DND-41 (cell line): ENCODE data around the gene NUMBL.
"Not testable (repeated sequence)": the region's sequence is repeated elsewhere in the genome, so short reads cannot be mapped to it uniquely, and the experiment has no call there.

Source experiments
- ATAC-seq: fragments of 200-7000 bp; cut with Tn5 transposase; 3 replicates; pipeline ENCODE4 v1.9.1; 2021; ENCODE audit warnings: low read depth; ENCODE audit not compliant: insufficient read depth
- DNase-seq: peaks from one replicate; pipeline ENCODE4 v3.0.0-alpha.2; 2020
- H2AFZ ChIP-seq: 2 replicates; pipeline ENCODE4 v1.6.0; 2012; ENCODE audit warnings: low read depth, low read length
- H3K27ac ChIP-seq: 2 replicates; pipeline ENCODE4 v1.5.1; 2012; ENCODE audit warnings: low read length, inconsistent platforms
- H3K27me3 ChIP-seq: fragments of 200-600 bp; sonication (generic); 2 replicates; pipeline ENCODE4 v1.6.0; 2012; ENCODE audit warnings: low read length, mild to moderate bottlenecking, inconsistent platforms; ENCODE audit not compliant: insufficient read depth, poor library complexity
- H3K36me3 ChIP-seq: 2 replicates; pipeline ENCODE4 v1.5.1; 2012; ENCODE audit warnings: low read length, inconsistent platforms; ENCODE audit not compliant: insufficient read depth
- H3K4me1 ChIP-seq: 2 replicates; pipeline ENCODE4 v1.5.1; 2012; ENCODE audit warnings: mild to moderate bottlenecking, low read length; ENCODE audit not compliant: insufficient read depth
- H3K4me2 ChIP-seq: 2 replicates; pipeline ENCODE4 v1.6.0; 2012; ENCODE audit warnings: mild to moderate bottlenecking, moderate library complexity, low read length, inconsistent platforms; ENCODE audit not compliant: insufficient read depth
- H3K4me3 ChIP-seq, 2 experiments: fragments of 200-600 bp in 1 of 2; shearing (Covaris generic) in 1 of 2; 2 replicates each; pipeline ENCODE4 v1.5.1; 2012 to 2016; ENCODE audit warnings: inconsistent platforms in 2 of 2, low read length in 2 of 2, mild to moderate bottlenecking in 2 of 2, low read depth in 1 of 2, moderate library complexity in 1 of 2
- H3K79me2 ChIP-seq: 2 replicates; pipeline ENCODE4 v1.6.0; 2012; ENCODE audit warnings: low read length, inconsistent platforms; ENCODE audit not compliant: insufficient read depth
- H3K9ac ChIP-seq: 2 replicates; pipeline ENCODE4 v1.6.0; 2012; ENCODE audit warnings: low read depth, mild to moderate bottlenecking, inconsistent platforms, low read length, moderate library complexity
- H3K9me3 ChIP-seq: 2 replicates; pipeline ENCODE4 v1.5.1; 2012; ENCODE audit warnings: low read length, moderate library complexity, mild to moderate bottlenecking, inconsistent platforms; ENCODE audit not compliant: insufficient read depth, severe bottlenecking
- H4K20me1 ChIP-seq: 2 replicates; pipeline ENCODE4 v1.6.0; 2012; ENCODE audit warnings: low read length; ENCODE audit not compliant: insufficient read depth
- EZH2 ChIP-seq: IDR thresholded peaks from 3 replicates; pipeline ENCODE4 v1.6.1; 2012; ENCODE audit warnings: borderline replicate concordance, low read depth, mild to moderate bottlenecking, moderate library complexity, low read length, inconsistent platforms; ENCODE audit not compliant: severe bottlenecking
- TF ChIP-seq, protein P1 (sequence below): IDR thresholded peaks from 2 replicates; pipeline ENCODE4 v1.5.1; 2012; ENCODE audit warnings: borderline replicate concordance, low read length, moderate library complexity, mild to moderate bottlenecking; ENCODE audit not compliant: poor library complexity, severe bottlenecking; ENCODE audit errors: extremely low read depth

NUMBL gene

DNA sequence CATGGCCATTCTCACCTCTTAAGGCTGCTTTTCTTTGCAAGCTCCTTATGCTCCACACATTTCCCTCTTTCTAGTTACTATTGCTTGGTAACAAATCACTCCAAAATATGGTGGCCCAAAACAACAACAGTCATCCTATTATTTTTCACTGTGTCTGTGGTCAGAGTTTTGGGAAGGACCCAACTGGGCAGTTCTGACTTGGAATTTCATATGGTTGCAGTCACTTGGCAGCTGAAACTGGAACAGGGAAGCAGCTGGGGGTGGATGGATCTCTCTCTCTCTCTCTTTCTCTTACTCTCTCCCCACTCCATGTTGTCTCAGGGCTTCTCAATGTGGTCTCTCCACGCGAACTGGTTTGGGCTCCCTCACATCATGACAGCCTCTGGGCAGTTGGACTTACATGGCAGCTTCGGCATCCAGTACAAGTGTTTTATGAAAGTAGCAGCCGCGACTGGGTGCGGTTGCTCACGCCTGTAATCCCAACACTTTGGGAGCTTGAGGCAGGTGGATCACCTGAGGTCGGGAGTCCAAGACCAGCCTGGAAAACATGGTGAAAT lies 39.6 kb downstream of the NUMBL start:
- H3K9ac ChIP-seq: no peak overlapping the region
- no peaks in the 10 kb centered on the region for H3K4me1 ChIP-seq
- no peak overlapping the region for H2AFZ ChIP-seq
- H3K4me3 ChIP-seq: no peak overlapping the region
- ATAC-seq (no peak), DNase-seq (no peak)
- no peaks in the 10 kb centered on the region for H4K20me1 ChIP-seq
- H3K36me3 ChIP-seq: no peaks in the 10 kb centered on the region
- no peaks in the 10 kb centered on the region for H3K79me2 ChIP-seq
- H3K27me3 ChIP-seq: no peaks in the 10 kb centered on the region
- H3K9me3 ChIP-seq: no peaks in the 10 kb centered on the region
- no peak for TF ChIP-seq EZH2
- TF ChIP-seq, protein P1, sequence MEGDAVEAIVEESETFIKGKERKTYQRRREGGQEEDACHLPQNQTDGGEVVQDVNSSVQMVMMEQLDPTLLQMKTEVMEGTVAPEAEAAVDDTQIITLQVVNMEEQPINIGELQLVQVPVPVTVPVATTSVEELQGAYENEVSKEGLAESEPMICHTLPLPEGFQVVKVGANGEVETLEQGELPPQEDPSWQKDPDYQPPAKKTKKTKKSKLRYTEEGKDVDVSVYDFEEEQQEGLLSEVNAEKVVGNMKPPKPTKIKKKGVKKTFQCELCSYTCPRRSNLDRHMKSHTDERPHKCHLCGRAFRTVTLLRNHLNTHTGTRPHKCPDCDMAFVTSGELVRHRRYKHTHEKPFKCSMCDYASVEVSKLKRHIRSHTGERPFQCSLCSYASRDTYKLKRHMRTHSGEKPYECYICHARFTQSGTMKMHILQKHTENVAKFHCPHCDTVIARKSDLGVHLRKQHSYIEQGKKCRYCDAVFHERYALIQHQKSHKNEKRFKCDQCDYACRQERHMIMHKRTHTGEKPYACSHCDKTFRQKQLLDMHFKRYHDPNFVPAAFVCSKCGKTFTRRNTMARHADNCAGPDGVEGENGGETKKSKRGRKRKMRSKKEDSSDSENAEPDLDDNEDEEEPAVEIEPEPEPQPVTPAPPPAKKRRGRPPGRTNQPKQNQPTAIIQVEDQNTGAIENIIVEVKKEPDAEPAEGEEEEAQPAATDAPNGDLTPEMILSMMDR: no peak
- H3K27ac ChIP-seq: no peak overlapping the region
- H3K4me2 ChIP-seq: no peak overlapping the region

DNA sequence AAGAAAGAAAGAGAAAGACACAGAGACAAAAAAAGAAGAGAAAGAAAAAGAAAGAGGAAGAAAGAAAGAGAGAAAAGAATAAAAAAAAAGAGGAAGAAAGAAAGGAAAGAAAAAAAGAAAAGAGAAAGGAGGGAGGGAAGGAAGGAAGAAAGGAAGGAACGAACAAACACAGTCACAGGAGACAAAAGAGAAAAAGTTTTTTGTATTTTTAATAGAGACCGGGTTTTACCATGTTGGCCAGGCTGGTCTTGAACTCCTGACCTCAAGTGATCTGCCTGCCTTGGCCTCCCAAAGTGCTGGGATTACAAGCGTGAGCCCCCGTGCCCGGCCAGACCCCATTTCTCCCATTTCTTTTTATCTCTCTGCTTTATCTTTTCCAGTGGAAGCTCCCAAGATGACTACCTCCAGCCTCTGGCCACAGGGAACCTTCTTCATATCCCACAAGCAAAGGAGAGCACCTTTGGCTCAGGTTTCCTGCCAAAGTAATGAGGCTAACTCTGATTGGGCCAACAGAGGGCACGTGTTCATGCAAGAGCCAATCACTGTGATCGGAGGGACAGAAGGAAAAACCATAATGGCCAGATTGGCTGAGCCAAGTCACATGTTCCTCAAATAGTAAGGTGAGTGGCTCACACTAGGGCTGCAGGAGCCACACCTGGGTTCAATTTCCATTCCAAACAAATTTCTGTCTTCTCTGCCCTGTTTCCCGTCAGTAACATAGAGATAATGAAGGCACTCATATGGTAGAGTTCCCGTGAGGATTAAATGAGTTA lies 40.4 kb downstream of the NUMBL start:
- not testable (repeated sequence) for H4K20me1 ChIP-seq, H3K27ac ChIP-seq, H3K9ac ChIP-seq, ATAC-seq, H3K9me3 ChIP-seq, H3K4me1 ChIP-seq, H3K27me3 ChIP-seq, H2AFZ ChIP-seq, H3K79me2 ChIP-seq, H3K4me2 ChIP-seq, H3K36me3 ChIP-seq, DNase-seq, H3K4me3 ChIP-seq

DNA sequence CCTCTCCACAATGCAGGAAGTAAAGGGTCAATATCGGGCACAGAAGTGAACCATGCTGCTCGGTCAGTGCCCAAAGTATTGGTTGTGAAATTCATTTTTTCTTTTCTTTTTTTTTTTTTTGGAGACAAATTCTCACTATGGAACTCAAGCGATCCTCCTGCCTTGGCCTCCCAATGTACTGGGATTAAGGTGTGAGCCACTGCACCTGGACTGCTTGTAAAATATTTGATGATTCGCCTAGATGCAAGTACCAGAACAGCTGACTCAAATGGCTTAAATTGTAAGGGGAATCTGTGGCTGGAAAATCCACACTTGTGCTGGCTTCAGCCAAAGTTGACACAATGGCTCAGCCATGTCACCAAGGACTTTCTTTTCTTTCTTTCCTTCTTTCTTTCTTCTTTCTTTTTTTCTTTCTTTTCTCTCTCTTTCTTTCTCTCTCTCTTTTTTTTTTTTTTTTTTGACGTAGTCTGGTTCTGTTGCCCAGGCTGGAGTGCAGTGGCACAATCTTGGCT lies 43.7 kb downstream of the NUMBL start:
- H3K27ac ChIP-seq: no peak overlapping the region
- no peak overlapping the region for H3K4me2 ChIP-seq
- no peaks in the 10 kb centered on the region for H3K4me1 ChIP-seq
- H3K9ac ChIP-seq: no peak overlapping the region
- H3K9me3 ChIP-seq: no peaks in the 10 kb centered on the region
- H3K79me2 ChIP-seq: no peaks in the 10 kb centered on the region
- H4K20me1 ChIP-seq: no peaks in the 10 kb centered on the region
- DNase-seq (no peak), ATAC-seq (no peak)
- TF ChIP-seq, protein P1: no peak
- TF ChIP-seq EZH2: no peak
- H3K36me3 ChIP-seq: no peaks in the 10 kb centered on the region
- H2AFZ ChIP-seq: no peak overlapping the region
- H3K4me3 ChIP-seq: no peak overlapping the region
- no peaks in the 10 kb centered on the region for H3K27me3 ChIP-seq

DNA sequence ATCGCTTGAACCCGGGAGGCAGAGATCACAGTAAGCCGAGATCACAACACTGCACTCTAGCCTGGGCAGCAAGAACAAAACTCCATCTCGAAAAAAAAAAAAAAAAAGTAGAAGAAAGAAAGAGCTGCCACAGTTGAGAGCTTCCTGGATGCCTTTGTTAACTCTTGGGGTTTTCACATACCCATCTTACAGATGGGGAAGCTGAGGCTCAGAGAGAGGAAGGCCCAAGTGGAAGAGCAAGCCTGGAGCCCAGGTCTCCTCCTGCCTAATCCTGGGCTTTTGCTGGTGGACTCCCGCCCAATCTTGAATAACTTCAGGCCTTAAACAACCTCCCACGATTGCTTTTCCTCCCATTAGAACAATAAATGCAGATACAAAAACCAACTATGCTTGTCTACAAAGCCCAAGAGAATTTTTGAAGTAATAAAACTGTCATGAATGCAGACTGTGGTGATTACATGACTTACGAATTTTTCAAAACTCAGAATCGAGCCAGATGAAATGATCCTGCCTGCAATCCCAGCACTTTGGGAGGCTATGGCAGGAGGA lies 47.6 kb downstream of the NUMBL start:
- Histone ChIP-seq H3K27ac (no peak overlapping the region), H2AFZ (no peak overlapping the region), H3K27me3 (no peaks in the 10 kb centered on the region), H3K9ac (no peak overlapping the region), H3K4me3 (no peak overlapping the region), H3K36me3 (no peaks in the 10 kb centered on the region), H3K4me1 (no peaks in the 10 kb centered on the region), H4K20me1 (no peaks in the 10 kb centered on the region), H3K9me3 (no peaks in the 10 kb centered on the region), H3K4me2 (no peak overlapping the region), H3K79me2 (no peaks in the 10 kb centered on the region)
- TF ChIP-seq, protein P1: no peak
- no peak for TF ChIP-seq EZH2
- DNase-seq: no peak
- no peak for ATAC-seq
